H1 (cell line): ENCODE data around the gene LIF. TPM values are rescaled to one million over a fixed set of nuclear protein-coding genes. Genes with fewer than 3 reads are reported as not detected.

Experiments
- CHD7 ChIP-seq: fragments of 300-600 bp; sonication (generic); IDR thresholded peaks from 2 replicates; pipeline ENCODE4 v1.7.1; 2012; ENCODE audit warnings: low read length, moderate library complexity, mild to moderate bottlenecking, inconsistent platforms; ENCODE audit not compliant: insufficient replicate concordance
- SIX5 ChIP-seq: IDR thresholded peaks from 2 replicates; pipeline ENCODE4 v1.6.1; 2011; ENCODE audit warnings: mild to moderate bottlenecking, low read depth, low read length
- polyA plus RNA-seq, 7 experiments: library from polyadenylated mRNA; depleted of rRNA in 3 of 7; stranded (reverse) in 5 of 7; unstranded in 2 of 7; fragments of >200 nt in 5 of 7; fragments of 200-250 nt in 2 of 7; gene quantifications; 1 replicate in 5 of 7; 2 replicates in 1 of 7; 4 replicates in 1 of 7; pipeline versions ENCODE4 v1.2.1 to v1.2.3, GENCODE V29; 2011 to 2013; ENCODE audit warnings: missing spikeins in 2 of 7, mixed read lengths in 2 of 7
- total RNA-seq: library from RNA; stranded (reverse); fragmentation: NEBNext Ultra II Directional; extraction: Animal tissue kit (Norgen Biotek cat#: 25700); gene quantifications from 2 replicates; pipeline ENCODE4 v1.2.1, GENCODE V29; 2021

The LIF gene
- total and polyA plus RNA-seq, 2 of the 8 experiments (the other 6 are each of a cell fraction or from before 2014, with no cell fraction given) = 3.3 to 3.5 TPM

GRCh38 chr22:30217698-30218560 lies 28.6 kb downstream of the LIF start (continued):
- TF ChIP-seq CHD7 (no peak), SIX5 (no peak)
